HepG2 (cell line): ENCODE measurements around the gene OSBPL8. TPM values are rescaled to one million over a fixed set of nuclear protein-coding genes. Genes with fewer than 3 reads are reported as not detected.

Experiments
- ATAC-seq: fragments of 200-7000 bp; cut with Tn5 transposase; 3 replicates; pipeline ENCODE4 v1.9.1; 2020; ENCODE audit warnings: mild to moderate bottlenecking, moderate library complexity
- BruUV-seq: library from RNA; stranded (reverse); fragments of 400-500 nt; replicated peaks from 2 replicates; lab custom pipeline; 2021; lab: Mats Ljungman, UMichigan
- CTCF ChIA-PET: fragments of 300-600 bp; formaldehyde crosslinking; extraction: SDS; loops from one replicate; lab custom pipeline; 2021; ENCODE audit warnings: low total read pairs, inconsistent platforms, low intra/inter-chr PET ratio; lab: Yijun Ruan, JAX
- POLR2A ChIA-PET: fragments of 350-600 bp; sonication (Branson Sonifier 250); formaldehyde crosslinking; loops from one replicate; lab custom pipeline; 2020; ENCODE audit warnings: antibody characterized with exemption, inconsistent platforms; lab: Yijun Ruan, JAX
- DNase-seq: peaks from one replicate; pipeline ENCODE4 v3.0.0-alpha.2; 2015; ENCODE audit warnings: low spot score
- FAIRE-seq: peaks from 3 replicates; lab custom pipeline; 2011; peaks lifted over from hg19 to GRCh38; lab: Jason Lieb, UNC
- H2AFZ ChIP-seq: one replicate; pipeline ENCODE4 v1.6.1; 2011; ENCODE audit warnings: low read length, inconsistent platforms
- H3K27ac ChIP-seq: fragments of 300-600 bp; 3 replicates; pipeline ENCODE4 v1.8.0; 2011; ENCODE audit warnings: mixed run types, mild to moderate bottlenecking, mixed read lengths, low read length, inconsistent platforms; ENCODE audit not compliant: insufficient read depth; ENCODE audit errors: extremely low read length
- H3K27me3 ChIP-seq, 2 experiments: fragments of 200-600 bp in 1 of 2; 2 replicates in 1 of 2; 3 replicates in 1 of 2; pipeline versions ENCODE4 v1.6.0 to v1.8.0; 2011; ENCODE audit warnings: low read length in 2 of 2, mild to moderate bottlenecking in 2 of 2, moderate library complexity in 2 of 2, inconsistent platforms in 1 of 2; ENCODE audit not compliant: insufficient read depth in 2 of 2, control insufficient read depth in 1 of 2
- H3K36me3 ChIP-seq, 2 experiments: fragments of 200-600 bp in 1 of 2; replicated peaks in 1 of 2; 2 replicates in 1 of 2; 3 replicates in 1 of 2; pipeline versions ENCODE4 v1.5.1 to v1.8.0; 2011; ENCODE audit warnings: low read length in 2 of 2, inconsistent platforms in 1 of 2; ENCODE audit not compliant: insufficient read depth in 2 of 2, control insufficient read depth in 1 of 2
- H3K4me1 ChIP-seq: 2 replicates; pipeline ENCODE4 v1.5.1; 2012; ENCODE audit warnings: low read length, inconsistent platforms; ENCODE audit not compliant: insufficient read depth
- H3K4me2 ChIP-seq: 2 replicates; pipeline ENCODE4 v1.6.0; 2011; ENCODE audit warnings: low read depth, low read length, inconsistent platforms
- H3K4me3 ChIP-seq, 3 experiments: fragments of 200-600 bp in 1 of 3; sonication (generic), shearing (Covaris generic) in 1 of 3; replicated peaks in 1 of 3; 2 replicates each; pipeline ENCODE4 v1.5.1; 2011 to 2016; ENCODE audit warnings: low read length in 3 of 3, inconsistent platforms in 2 of 3, low read depth in 2 of 3, mild to moderate bottlenecking in 2 of 3, control low read depth in 1 of 3, mixed read lengths in 1 of 3; ENCODE audit not compliant: insufficient read depth in 1 of 3
- H3K79me2 ChIP-seq: one replicate; pipeline ENCODE4 v1.6.1; 2011; ENCODE audit warnings: low read length, inconsistent platforms; ENCODE audit not compliant: insufficient read depth
- H3K9ac ChIP-seq: 2 replicates; pipeline ENCODE4 v1.6.0; 2011; ENCODE audit warnings: mild to moderate bottlenecking, low read depth, low read length, inconsistent platforms; ENCODE audit not compliant: insufficient read depth
- H3K9me3 ChIP-seq: 2 replicates; pipeline ENCODE4 v1.5.1; 2012; ENCODE audit warnings: mild to moderate bottlenecking, low read length
- H4K20me1 ChIP-seq: 2 replicates; pipeline ENCODE4 v1.6.0; 2011; ENCODE audit warnings: inconsistent platforms, mild to moderate bottlenecking, low read length, moderate library complexity; ENCODE audit not compliant: insufficient read depth
- BRD4 ChIP-seq: sonication (generic); formaldehyde crosslinking; IDR thresholded peaks from 2 replicates; pipeline ENCODE4 v1.4.0; 2020; ENCODE audit warnings: missing genetic modification reagents
- ELF3 ChIP-seq: IDR thresholded peaks from 2 replicates; pipeline ENCODE4 v1.6.1; 2016; ENCODE audit warnings: missing genetic modification reagents, missing compliant biosample characterization
- ESRRA ChIP-seq: sonication (generic); formaldehyde crosslinking; IDR thresholded peaks from 2 replicates; pipeline ENCODE4 v1.5.1; 2020; ENCODE audit warnings: mild to moderate bottlenecking, low read depth, missing genetic modification reagents
- GABPA ChIP-seq, 2 experiments: IDR thresholded peaks; 2 replicates each; pipeline ENCODE4 v1.6.1; 2011 to 2016; ENCODE audit warnings: low read depth in 2 of 2, low read length in 1 of 2, missing biosample characterization in 1 of 2, missing genetic modification characterization in 1 of 2
- GZF1 ChIP-seq: sonication (generic); formaldehyde crosslinking; IDR thresholded peaks from 2 replicates; pipeline ENCODE4 v1.5.1; 2020; ENCODE audit warnings: mild to moderate bottlenecking, missing genetic modification reagents
- MTF1 ChIP-seq: sonication (generic); formaldehyde crosslinking; IDR thresholded peaks from 2 replicates; pipeline ENCODE4 v1.5.0; 2020; ENCODE audit warnings: missing genetic modification reagents
- NFATC3 ChIP-seq: sonication (generic); formaldehyde crosslinking; IDR thresholded peaks from 2 replicates; pipeline ENCODE4 v1.5.1; 2020; ENCODE audit warnings: mild to moderate bottlenecking, missing genetic modification reagents
- SETDB1 ChIP-seq: sonication (generic); formaldehyde crosslinking; IDR thresholded peaks from 2 replicates; pipeline ENCODE4 v1.5.1; 2020; ENCODE audit warnings: missing genetic modification reagents, mild to moderate bottlenecking, borderline replicate concordance
- ZKSCAN1 ChIP-seq: fragments of 150-350 bp; IDR thresholded peaks from 2 replicates; pipeline ENCODE4 v1.6.1; 2014; ENCODE audit warnings: low read length
- ZNF18 ChIP-seq: sonication (generic); formaldehyde crosslinking; IDR thresholded peaks from 2 replicates; pipeline ENCODE4 v1.8.0; 2022; ENCODE audit warnings: mild to moderate bottlenecking, missing genetic modification reagents; ENCODE audit not compliant: insufficient replicate concordance
- ZNF382 ChIP-seq: sonication (generic); formaldehyde crosslinking; IDR thresholded peaks from 2 replicates; pipeline ENCODE4 v1.5.0; 2020; ENCODE audit warnings: missing genetic modification reagents, mild to moderate bottlenecking, borderline replicate concordance
- ZNF460 ChIP-seq: sonication (generic); formaldehyde crosslinking; IDR thresholded peaks from 2 replicates; pipeline ENCODE4 v1.5.1; 2020; ENCODE audit warnings: missing genetic modification reagents, mild to moderate bottlenecking, borderline replicate concordance
- ZNF503 ChIP-seq: sonication (generic); formaldehyde crosslinking; IDR thresholded peaks from 2 replicates; pipeline ENCODE4 v1.4.0; 2020; ENCODE audit warnings: missing genetic modification reagents
- ZNF703 ChIP-seq: sonication (generic); formaldehyde crosslinking; IDR thresholded peaks from 2 replicates; pipeline ENCODE4 v1.5.1; 2020; ENCODE audit warnings: missing genetic modification reagents, mild to moderate bottlenecking, moderate library complexity, borderline replicate concordance
- ZZZ3 ChIP-seq: sonication (generic); formaldehyde crosslinking; IDR thresholded peaks from 2 replicates; pipeline ENCODE4 v1.4.0; 2020; ENCODE audit warnings: missing genetic modification reagents, mild to moderate bottlenecking, borderline replicate concordance
- WGBS: methylation state at CpG from one replicate; pipeline ENCODE4 v1.1.6; 2017; ENCODE audit warnings: low lambda C conversion rate; 5-methylcytosine and 5-hydroxymethylcytosine counted together
- in situ Hi-C: cut with HindIII; loops from 2 replicates; pipeline ENCODE4 v1.10.0; 2017; ENCODE audit warnings: low pct_unique_long_range_greater_than_20kb; ENCODE audit not compliant: extremely low pct_ligation_motif_present
- intact Hi-C: fragments of 100-400 bp; cut with micrococcal nuclease; formaldehyde crosslinking; loops from one replicate; pipeline ENCODE4 v1.10.0; 2022; ENCODE audit not compliant: unreplicated experiment
- polyA plus RNA-seq, 8 experiments: library from polyadenylated mRNA; depleted of rRNA in 3 of 8; stranded (reverse) in 7 of 8; unstranded in 1 of 8; fragments of >200 nt; fragmentation: Illumina TruSeq in 4 of 8; extraction: Trizol in 4 of 8; gene quantifications; 2 replicates each; pipeline versions ENCODE4 v1.2.1 to v1.2.3, GENCODE V29; 2011 to 2016; ENCODE audit warnings: low read depth in 4 of 8, missing spikeins in 1 of 8, mixed read lengths in 1 of 8; ENCODE audit not compliant: insufficient read depth in 1 of 8
- total RNA-seq, 5 experiments: library from RNA; depleted of rRNA; stranded (reverse); fragments of >200 nt; fragmentation: Illumina TruSeq; extraction: Trizol; gene quantifications; 2 replicates each; pipeline ENCODE4 v1.2.3, GENCODE V29; 2016; ENCODE audit warnings: low read depth in 1 of 5
- TF ChIP-seq, protein P1 (sequence below): IDR thresholded peaks from 2 replicates; pipeline ENCODE4 v1.6.1; 2016; ENCODE audit warnings: mild to moderate bottlenecking
- TF ChIP-seq, protein P2 (sequence below): sonication (generic); formaldehyde crosslinking; IDR thresholded peaks from 2 replicates; pipeline ENCODE4 v1.5.0; 2020; ENCODE audit warnings: missing genetic modification reagents

The OSBPL8 gene
- total and polyA plus RNA-seq, 2 of the 13 experiments (the other 11 are each of a cell fraction or from before 2014, with no cell fraction given), result 11.0 to 33.9 TPM

DNA sequence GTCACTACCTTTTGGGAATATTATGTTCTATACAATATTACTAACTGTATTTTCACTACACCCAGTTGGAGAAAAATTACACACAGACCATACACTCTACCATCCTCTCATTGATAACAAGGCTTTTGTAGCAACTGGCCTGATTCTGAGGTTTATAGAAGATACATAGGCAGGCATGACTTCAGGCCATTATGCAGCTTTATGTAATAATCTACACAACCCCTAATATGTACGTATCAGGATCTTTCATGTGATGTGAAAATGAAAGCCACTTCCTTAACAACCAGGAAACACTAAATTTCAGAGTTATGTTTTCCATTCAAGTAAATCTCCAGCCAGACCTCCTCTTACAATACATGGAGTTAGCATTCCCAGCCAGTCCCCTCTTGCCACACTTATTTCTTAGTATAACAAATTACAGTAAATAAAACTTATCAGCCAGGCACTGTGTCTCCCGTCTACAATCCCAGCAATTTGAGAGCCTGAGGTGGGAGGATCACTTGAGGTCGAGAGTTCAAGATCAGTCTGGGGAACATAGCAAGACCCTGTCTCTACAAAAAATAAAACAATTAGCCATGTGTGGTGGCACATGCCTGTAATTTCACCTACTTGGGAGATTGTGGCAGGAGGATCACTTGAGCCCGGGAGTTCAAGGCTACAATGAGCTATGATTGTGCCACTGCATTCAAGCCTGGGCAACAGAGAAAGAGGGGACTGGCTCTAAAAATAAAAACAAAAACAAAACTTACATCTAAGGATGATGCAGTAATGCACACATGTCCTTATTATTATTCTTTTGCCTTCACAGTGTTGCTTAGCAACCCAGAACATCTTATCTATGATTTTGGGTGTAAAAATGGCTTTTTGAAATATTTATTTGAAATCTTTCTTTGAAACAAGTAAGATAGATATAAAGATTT is 10.4 kb upstream of the OSBPL8 start:
- H3K9ac ChIP-seq, result no peak overlapping the region
- H3K27ac ChIP-seq, result no peak overlapping the region
- ChIA-PET POLR2A (no interaction called here), CTCF (no interaction called here)
- in situ Hi-C loops (no loop called here), intact Hi-C loops (no loop called here)
- no peak overlapping the region for H3K4me2 ChIP-seq
- no peak for FAIRE-seq
- no TSS peak for BruUV-seq
- WGBS, result 57% methylated on average over 4 of the region's 4 CpGs
- H3K27me3 ChIP-seq, result no peaks in the 10 kb centered on the region
- no peaks in the 10 kb centered on the region for H3K36me3 ChIP-seq
- H3K4me1 ChIP-seq, result no peaks in the 10 kb centered on the region
- no peaks in the 10 kb centered on the region for H3K79me2 ChIP-seq
- H3K9me3 ChIP-seq, result no peaks in the 10 kb centered on the region
- no peak for ATAC-seq
- H3K4me3 ChIP-seq, result no peak overlapping the region
- DNase-seq, result no peak
- H4K20me1 ChIP-seq, result no peaks in the 10 kb centered on the region
- H2AFZ ChIP-seq, result no peak overlapping the region
- no peak for TF ChIP-seq ZKSCAN1
- TF ChIP-seq NFATC3 (CRISPR knock-in tag), result no peak
- no peak for TF ChIP-seq SETDB1 (CRISPR knock-in tag)
- TF ChIP-seq, protein P1, sequence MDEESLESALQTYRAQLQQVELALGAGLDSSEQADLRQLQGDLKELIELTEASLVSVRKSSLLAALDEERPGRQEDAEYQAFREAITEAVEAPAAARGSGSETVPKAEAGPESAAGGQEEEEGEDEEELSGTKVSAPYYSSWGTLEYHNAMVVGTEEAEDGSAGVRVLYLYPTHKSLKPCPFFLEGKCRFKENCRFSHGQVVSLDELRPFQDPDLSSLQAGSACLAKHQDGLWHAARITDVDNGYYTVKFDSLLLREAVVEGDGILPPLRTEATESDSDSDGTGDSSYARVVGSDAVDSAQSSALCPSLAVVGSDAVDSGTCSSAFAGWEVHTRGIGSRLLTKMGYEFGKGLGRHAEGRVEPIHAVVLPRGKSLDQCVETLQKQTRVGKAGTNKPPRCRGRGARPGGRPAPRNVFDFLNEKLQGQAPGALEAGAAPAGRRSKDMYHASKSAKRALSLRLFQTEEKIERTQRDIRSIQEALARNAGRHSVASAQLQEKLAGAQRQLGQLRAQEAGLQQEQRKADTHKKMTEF, result no peak
- no peak for TF ChIP-seq ZNF503 (CRISPR knock-in tag)
- no peak for TF ChIP-seq ZNF18 (CRISPR knock-in tag)
- no peak for TF ChIP-seq ESRRA (CRISPR knock-in tag)
- no peak for TF ChIP-seq ZZZ3 (CRISPR knock-in tag)
- TF ChIP-seq, protein P2, sequence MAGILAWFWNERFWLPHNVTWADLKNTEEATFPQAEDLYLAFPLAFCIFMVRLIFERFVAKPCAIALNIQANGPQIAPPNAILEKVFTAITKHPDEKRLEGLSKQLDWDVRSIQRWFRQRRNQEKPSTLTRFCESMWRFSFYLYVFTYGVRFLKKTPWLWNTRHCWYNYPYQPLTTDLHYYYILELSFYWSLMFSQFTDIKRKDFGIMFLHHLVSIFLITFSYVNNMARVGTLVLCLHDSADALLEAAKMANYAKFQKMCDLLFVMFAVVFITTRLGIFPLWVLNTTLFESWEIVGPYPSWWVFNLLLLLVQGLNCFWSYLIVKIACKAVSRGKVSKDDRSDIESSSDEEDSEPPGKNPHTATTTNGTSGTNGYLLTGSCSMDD, result no peak
- no peak for TF ChIP-seq ZNF703 (CRISPR knock-in tag)
- TF ChIP-seq MTF1, result no peak
- no peak for TF ChIP-seq ELF3 (CRISPR knock-in tag)
- TF ChIP-seq BRD4 (CRISPR knock-in tag), result no peak
- no peak for TF ChIP-seq ZNF382 (CRISPR knock-in tag)
- TF ChIP-seq GABPA (IDR thresholded peaks at IDR 0.05; ENCODE audit: low read depth, low read length), result no peak
- TF ChIP-seq GABPA (CRISPR knock-in tag; IDR thresholded peaks at IDR 0.05; ENCODE audit: low read depth), result no peak
- no peak for TF ChIP-seq GZF1
- no peak for TF ChIP-seq ZNF460
